HTR-8/SVneo (cell line): ENCODE results near the gene RIIAD1.

Experiments used
- DNase-seq: peaks from one replicate; pipeline ENCODE4 v3.0.0; 2011; ENCODE audit warnings: low spot score, mixed read lengths; ENCODE audit not compliant: insufficient read length
- FAIRE-seq: peaks from 2 replicates; lab custom pipeline; 2011; peaks lifted over from hg19 to GRCh38; lab: Jason Lieb, UNC

RIIAD1 gene

DNA sequence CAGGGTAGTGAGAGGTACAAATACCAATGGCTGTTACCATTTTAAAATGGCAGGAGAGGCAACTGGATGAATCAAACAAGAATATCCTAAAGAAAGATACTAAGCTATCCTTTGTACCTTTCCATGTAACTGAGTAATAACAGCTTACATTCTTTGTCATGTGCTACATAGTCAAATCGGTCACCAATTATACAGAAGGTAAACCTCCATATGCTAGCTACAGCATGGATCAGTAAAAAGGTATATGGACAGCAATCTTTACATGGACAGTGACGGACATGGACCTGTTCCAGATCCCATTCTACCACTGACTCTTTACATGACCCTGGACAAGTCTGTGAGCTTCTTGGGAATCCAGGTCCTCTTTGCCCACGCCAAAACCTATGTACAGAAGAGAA, 55.3 kb downstream of the RIIAD1 start:
- DNase-seq (no peak), FAIRE-seq (no peak)

DNA sequence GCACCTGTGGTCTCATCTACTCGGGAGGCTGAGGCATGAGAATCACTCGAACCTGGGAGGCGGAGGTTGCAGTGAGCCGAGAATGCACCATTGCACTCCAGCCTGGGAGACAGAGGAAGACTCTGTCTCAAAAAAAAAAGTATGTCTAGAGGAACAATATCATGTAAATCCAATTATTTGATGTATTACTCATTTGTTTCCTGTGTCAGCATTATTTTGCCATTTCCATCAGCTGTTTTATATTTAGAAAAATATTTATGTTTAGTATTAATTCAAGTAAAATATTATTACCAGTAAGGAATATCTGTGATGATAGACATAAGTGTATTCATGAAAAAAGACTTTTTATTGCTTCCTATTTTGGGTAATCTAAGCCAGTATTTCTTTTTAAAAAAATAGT, 56.0 kb downstream of the RIIAD1 start:
- DNase-seq = no peak
- FAIRE-seq = no peak
